ENCODE measurements around the gene MAN1A1.

Gene MAN1A1

DNA sequence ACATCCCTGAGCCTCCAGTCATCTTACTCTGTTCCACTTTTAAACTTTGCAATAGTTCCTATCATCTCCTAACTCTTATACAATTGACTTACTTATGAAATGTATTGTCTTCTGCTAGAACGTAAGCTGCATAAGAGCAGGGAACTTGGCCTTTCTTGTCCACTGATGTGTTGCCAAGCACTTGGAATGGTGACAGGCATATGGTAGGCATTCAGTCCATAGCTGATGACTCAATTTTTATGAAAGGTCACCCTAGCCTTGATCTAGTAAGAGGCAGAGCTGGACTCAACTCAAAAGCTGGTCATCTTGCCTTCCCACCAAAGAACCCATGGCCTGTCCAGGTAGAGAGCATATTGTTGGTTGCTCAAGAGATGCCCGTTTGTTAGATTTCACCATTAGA, 188.7 kb downstream of the MAN1A1 start:
- TF ChIP-seq SIN3A (IDR thresholded peaks at IDR 0.05; ENCODE audit: borderline replicate concordance, insufficient read depth, low read length), result no peak
- TF ChIP-seq POLR2AphosphoS5 (IDR thresholded peaks at IDR 0.05; ENCODE audit: low read depth, low read length), result no peak
- no peak for TF ChIP-seq FOXP2 (optimal IDR thresholded peaks at IDR 0.05; ENCODE audit: borderline replicate concordance, extremely low read depth, extremely low read length, insufficient read depth)
- TF ChIP-seq TAF1 (IDR thresholded peaks at IDR 0.05; ENCODE audit: borderline replicate concordance, insufficient read depth, low read length), result no peak
- TF ChIP-seq, protein P1, sequence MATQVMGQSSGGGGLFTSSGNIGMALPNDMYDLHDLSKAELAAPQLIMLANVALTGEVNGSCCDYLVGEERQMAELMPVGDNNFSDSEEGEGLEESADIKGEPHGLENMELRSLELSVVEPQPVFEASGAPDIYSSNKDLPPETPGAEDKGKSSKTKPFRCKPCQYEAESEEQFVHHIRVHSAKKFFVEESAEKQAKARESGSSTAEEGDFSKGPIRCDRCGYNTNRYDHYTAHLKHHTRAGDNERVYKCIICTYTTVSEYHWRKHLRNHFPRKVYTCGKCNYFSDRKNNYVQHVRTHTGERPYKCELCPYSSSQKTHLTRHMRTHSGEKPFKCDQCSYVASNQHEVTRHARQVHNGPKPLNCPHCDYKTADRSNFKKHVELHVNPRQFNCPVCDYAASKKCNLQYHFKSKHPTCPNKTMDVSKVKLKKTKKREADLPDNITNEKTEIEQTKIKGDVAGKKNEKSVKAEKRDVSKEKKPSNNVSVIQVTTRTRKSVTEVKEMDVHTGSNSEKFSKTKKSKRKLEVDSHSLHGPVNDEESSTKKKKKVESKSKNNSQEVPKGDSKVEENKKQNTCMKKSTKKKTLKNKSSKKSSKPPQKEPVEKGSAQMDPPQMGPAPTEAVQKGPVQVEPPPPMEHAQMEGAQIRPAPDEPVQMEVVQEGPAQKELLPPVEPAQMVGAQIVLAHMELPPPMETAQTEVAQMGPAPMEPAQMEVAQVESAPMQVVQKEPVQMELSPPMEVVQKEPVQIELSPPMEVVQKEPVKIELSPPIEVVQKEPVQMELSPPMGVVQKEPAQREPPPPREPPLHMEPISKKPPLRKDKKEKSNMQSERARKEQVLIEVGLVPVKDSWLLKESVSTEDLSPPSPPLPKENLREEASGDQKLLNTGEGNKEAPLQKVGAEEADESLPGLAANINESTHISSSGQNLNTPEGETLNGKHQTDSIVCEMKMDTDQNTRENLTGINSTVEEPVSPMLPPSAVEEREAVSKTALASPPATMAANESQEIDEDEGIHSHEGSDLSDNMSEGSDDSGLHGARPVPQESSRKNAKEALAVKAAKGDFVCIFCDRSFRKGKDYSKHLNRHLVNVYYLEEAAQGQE (IDR thresholded peaks at IDR 0.05; ENCODE audit: insufficient read depth in 1 of 2, low read depth in 2 of 2, low read length in 2 of 2), result no peak

DNA sequence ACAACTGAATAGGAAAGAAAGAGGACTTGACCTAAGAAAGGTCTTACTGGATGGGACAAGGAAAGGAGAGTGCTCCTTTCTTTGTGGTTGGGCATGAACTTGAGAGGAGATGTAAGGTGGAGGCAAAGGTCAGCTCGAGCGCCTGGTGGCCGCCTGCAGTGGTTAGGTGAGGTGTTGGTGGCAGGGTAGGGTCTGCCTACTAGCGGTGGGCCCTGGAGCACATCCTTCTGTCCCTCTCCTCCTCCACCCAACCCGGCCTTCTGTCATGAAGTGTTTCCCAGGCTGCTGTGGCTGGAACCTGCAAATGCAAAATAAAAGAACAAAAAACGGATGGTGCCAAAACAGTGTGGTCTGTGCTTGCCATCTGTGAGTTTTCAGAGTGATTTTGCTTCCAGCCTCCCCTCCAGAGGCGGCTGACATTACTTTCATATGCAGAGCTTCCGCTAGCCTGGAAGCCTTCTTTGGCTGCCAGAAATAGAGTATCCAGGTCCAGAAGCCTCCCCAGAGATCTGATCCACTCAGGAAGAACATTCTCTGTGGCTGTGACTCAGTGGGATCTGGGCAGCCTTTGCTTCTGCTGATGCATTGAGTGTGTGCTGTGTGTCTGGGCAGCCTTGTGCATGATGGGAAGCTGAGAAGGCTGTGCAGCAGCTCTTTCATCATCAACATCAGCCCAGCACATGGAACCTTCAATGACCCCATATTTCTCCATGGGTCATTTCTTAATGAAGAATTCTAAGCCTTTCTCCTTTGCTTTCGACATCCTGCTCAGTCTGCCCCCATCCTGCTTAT, 191.3 kb downstream of the MAN1A1 start:
- no peak for TF ChIP-seq TAF1 (IDR thresholded peaks at IDR 0.05; ENCODE audit: borderline replicate concordance, insufficient read depth, low read length)

DNA sequence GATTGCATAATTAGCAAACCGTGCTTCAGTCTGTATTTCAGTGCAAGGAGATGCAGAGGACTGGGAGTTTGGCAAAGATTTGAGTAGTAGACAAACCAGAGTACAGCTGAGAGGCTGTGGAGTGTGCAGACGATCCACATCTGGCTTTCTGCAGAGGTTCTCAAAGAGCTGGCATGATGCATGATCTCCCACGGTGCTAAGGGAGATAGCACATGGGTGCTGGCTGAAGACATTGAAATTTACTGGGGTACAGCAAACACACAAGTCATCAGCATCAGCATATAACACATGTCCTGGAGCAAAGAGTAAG, 192.1 kb downstream of the MAN1A1 start:
- TF ChIP-seq SIN3A (IDR thresholded peaks at IDR 0.05; ENCODE audit: borderline replicate concordance, insufficient read depth, low read length) (no peak), TAF1 (IDR thresholded peaks at IDR 0.05; ENCODE audit: borderline replicate concordance, insufficient read depth, low read length) (no peak), POLR2AphosphoS5 (IDR thresholded peaks at IDR 0.05; ENCODE audit: low read depth, low read length) (no peak)

DNA sequence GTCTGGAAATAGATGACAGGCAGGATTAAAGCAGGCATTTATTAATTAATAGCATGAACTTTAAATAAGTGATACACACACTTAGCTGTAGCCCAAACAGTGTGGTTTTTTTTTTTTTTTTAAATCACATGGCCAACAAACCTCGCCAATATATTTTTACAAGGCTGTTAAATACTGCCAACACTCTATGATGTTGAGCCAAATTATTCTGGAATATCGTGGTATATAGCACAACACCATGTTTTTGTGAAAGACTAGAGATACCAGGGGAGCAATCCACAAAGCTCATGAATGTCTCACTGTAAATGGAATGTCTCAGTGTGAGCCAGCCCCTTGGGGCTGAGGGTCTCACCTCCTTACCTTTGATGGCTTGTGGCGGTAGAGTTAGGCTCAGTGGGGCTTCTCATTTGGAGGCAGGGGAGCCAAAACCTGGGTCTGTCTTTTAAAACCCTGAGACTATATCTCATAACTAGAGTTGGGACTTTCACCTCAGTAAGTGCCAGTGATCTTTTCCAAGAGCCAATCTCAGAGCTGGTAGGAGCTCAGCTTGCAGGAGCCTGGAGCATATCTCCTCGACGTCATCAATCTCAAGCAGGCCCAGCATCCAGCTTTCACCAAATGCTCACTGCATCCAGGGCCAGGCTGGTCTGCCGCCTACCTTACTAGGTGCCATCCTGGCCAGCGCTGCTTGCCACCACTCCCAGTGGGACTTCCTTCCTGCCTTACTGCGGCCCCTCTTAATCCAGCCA, 192.6 kb downstream of the MAN1A1 start:
- no peak for TF ChIP-seq TAF1 (IDR thresholded peaks at IDR 0.05; ENCODE audit: borderline replicate concordance, insufficient read depth, low read length)
- no peak for TF ChIP-seq SIN3A (IDR thresholded peaks at IDR 0.05; ENCODE audit: borderline replicate concordance, insufficient read depth, low read length)
- no peak for TF ChIP-seq FOXP2 (optimal IDR thresholded peaks at IDR 0.05; ENCODE audit: borderline replicate concordance, extremely low read depth, extremely low read length, insufficient read depth)
- TF ChIP-seq, protein P1 (IDR thresholded peaks at IDR 0.05; ENCODE audit: insufficient read depth in 1 of 2, low read depth in 2 of 2, low read length in 2 of 2), result no peak
- no peak for TF ChIP-seq POLR2AphosphoS5 (IDR thresholded peaks at IDR 0.05; ENCODE audit: low read depth, low read length)

DNA sequence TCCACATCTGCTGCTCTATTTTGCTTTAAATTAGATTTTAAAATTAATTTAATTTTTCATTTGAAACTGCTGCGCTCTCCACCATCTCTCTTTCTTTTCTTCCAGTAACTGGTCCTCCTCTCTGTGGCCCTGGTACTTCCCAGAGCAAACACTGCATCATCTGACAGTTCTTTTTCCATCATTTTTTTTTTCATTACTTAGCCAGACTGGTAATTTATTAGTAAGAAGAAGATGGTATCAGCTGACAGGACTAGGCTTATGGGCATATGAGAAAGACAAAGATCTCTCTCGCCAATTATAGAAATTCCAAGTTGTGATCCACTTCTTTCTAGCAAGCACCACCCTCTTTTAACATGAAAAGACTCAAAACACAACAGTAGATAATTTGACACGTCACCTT, 197.4 kb downstream of the MAN1A1 start:
- no peak for TF ChIP-seq FOXP2 (optimal IDR thresholded peaks at IDR 0.05; ENCODE audit: borderline replicate concordance, extremely low read depth, extremely low read length, insufficient read depth)
- TF ChIP-seq, protein P1 (IDR thresholded peaks at IDR 0.05; ENCODE audit: insufficient read depth in 1 of 2, low read depth in 2 of 2, low read length in 2 of 2), result no peak

DNA sequence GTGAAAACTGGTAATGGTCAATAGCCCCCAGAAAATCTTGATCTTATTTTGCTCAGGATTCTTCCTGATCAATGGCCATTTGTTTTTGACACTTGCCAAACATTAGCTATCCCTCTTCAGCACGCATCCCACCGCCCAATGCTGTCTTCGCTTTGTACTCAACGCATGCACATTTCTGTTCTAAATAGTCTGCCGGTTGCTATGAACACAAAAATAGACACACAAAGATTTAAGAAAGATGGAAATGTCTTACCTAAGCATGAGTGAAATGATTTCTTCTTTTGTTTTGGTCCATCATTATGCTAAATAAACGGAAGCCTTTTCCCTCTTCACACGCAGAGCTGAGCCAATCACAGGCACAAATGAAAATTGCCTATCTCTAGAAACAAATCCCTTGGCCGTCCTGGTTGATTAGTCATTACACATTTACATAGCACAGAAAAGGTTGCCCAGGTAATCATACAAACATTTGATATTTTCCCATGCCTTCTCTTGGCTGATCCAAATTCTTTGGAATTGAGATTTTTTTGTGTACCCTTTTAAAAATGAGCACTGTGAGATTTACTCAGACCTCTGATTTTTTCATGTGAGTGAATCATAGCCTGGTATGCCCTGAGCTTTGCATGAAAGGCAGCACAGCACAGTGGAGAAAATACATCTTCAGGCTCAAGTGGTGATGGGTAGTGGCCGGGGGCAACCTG, 200.6 kb downstream of the MAN1A1 start:
- TF ChIP-seq, protein P1 (IDR thresholded peaks at IDR 0.05; ENCODE audit: insufficient read depth in 1 of 2, low read depth in 2 of 2, low read length in 2 of 2), result no peak
- TF ChIP-seq FOXP2 (optimal IDR thresholded peaks at IDR 0.05; ENCODE audit: borderline replicate concordance, extremely low read depth, extremely low read length, insufficient read depth) (no peak), TAF1 (IDR thresholded peaks at IDR 0.05; ENCODE audit: borderline replicate concordance, insufficient read depth, low read length) (peak; percentile 26; the same call in 1 of the 2 replicates), SIN3A (IDR thresholded peaks at IDR 0.05; ENCODE audit: borderline replicate concordance, insufficient read depth, low read length) (no peak), POLR2AphosphoS5 (IDR thresholded peaks at IDR 0.05; ENCODE audit: low read depth, low read length) (no peak)
